T-helper 22 cell (primary cell): ENCODE data around the gene GJA5.

ENCODE experiments used
- DNase-seq: peaks from one replicate; pipeline ENCODE4 v3.0.0-alpha.2; 2020; ENCODE audit warnings: low read depth

The GJA5 gene

DNA sequence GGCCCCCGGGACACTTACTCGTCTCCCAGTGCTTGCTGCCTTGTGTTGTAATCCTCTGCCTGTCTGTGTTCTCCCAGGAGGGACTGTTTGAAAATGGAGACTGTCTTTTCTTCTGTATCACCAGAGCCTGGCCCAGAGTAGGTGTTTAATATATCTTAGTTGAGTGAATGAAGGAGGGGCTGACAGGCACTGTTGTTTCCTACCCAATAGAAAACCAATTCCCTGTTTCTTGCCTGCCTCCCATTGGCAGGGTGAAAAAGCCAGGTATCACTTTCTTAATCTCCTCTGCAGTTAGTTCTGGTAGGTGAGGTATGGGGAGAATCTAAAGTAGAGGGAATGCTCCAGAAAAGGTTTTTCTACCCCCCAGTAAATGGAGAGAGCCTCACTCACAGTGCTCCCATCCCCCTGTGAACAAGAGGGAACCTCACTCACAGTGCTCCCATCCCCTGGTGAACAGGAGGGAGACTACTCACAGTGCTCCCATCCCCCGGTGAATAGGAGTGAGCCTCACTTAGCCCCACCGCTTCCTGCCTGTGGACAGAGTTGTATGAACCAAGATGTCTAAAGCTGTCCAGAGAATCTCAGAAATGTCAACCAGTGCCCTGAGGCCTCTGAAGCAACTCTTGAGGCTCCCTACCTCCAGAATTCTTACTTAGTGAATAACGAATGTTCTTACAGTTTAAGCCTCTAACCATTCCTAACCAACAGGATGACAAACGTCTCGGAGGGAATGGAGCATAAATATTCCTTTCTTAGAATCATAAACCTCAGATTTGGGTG lies at the start of gene GJA5:
Gene GJA5, minus strand, starts transcription at position 122 of the 780 bp plus-strand sequence. CDS start 1,364 bp downstream, outside the sequence.
- no peak for DNase-seq

DNA sequence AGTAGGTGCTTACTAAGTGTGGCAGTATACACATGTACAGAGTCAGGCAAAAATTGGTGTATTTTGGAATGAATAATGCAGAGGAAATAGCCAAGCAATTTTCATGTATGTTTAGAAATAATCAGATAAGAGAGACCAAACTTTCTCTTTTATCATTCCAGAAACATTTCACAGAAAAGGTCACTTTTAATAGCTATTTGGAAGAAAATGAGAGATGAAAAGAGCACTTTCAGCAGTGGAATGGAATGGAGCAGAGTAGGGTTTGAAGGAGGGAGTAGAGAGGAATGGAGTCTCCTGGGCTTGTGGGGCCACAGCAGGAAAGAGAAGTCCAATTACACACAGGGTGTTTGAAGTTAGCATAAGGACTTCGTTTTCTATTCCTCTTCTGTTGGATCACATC lies 48.8 kb upstream of the GJA5 start:
- no peak for DNase-seq

DNA sequence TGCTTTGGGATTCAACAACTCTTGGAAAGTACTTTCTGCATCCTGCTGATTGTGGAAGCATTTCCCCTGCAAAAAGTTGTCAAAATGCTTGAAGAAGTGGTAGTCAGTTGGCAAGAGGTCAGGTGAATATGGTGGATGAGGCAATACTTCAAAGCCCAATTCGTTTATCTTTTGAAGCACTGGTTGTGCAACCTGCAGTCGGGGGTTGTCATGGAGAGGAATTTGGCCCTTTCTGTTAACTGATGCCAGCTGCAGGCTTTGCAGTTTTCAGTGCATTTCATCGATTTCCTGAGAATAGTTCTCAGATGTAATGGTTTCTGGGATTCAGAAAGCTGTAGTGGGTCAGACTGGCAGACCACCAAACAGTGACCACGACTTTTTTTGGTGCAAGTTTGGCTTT lies 47.6 kb upstream of the GJA5 start:
- DNase-seq = no peak

DNA sequence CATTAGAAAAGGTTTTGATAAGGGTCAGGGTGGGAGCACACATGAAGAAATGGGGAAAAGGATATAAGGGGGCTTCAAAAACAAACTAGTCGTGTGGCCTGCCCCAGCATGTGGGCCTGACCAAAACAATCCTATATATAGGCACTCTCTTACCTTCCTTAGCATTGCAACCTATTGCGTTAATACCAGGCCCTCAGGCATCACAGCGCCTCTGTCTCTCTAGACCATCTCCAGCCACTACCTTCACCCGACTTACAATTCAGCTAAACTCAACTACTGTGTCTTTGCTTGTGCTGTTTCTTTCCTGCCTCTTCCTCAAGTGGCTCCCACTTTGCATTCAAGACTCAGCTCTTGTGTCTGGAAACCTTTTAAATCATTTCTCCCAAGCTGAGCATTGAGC lies 47.0 kb upstream of the GJA5 start:
- DNase-seq = no peak

DNA sequence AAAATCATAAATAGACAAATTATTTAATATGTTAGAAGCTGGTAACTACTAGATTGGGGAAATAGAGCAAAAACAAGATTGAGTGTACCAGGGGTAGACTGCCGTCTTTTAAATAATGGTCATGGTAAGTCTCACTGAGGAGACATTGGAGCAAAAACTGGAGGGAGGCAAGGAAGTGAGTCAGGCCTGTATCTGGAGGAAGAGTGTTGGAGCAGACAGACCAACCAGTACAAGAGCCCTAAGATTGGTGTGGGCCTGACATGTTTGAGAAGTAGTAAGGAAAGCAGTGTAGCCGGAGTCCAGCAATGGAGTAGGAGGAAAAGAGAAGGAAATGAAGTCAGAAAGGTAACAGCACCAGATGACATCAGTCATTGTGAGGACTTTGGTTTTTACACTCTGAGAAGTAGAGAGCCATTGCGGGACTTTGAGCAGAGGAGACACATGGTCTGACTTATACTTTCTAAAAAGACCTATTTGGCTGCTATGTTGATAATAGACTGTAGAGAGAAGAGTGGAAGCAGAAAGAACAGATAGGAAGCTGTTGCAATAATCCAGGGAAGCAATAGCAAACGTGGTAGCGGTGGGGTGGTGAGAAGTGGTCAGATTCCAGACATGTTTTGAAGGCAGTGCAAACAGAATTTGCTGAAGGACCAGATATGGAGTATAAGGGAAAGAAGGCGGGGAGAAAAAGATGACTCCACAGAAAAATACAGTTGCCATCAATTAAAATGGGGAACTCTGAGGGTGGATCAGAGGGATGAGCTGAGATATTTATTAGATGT lies 44.7 kb upstream of the GJA5 start:
- DNase-seq = no peak

DNA sequence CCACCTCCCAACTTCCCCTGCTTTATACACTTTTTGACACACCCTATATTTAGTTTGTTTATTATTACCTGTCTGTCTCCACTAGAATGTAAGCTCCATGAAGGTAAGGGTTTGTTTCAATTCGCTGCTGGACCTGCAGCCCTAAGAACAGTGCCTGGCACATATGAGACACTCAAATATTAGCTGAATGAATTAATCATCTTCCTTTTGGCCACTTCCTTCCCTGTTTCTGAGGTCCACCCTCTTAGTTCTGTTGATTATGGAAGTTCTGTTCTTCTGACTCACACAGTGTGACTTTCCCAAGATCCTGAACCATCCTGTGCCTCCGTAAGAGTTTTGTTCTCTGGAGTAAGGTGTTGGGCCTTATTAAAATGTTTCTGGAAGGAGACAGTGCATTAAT lies 40.4 kb upstream of the GJA5 start:
- DNase-seq = no peak

DNA sequence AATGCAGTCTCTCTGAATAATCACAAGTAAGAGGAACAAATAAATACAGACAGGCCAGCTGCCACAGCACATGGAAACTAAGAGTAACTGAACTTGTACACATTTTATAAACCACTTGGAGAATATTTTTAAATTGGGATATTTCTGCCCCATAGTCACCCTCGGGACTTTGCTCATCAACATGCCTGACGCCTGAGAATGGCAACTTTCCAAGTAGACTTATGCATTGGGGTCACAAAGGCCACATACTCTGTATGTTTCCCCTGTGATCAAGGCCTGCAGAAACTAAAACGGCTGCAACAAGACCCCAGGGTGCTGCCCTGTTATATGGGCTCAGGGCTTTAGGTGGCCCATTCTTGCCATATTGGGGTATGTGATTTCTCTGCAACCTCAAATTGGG lies 38.3 kb upstream of the GJA5 start:
- no peak for DNase-seq

DNA sequence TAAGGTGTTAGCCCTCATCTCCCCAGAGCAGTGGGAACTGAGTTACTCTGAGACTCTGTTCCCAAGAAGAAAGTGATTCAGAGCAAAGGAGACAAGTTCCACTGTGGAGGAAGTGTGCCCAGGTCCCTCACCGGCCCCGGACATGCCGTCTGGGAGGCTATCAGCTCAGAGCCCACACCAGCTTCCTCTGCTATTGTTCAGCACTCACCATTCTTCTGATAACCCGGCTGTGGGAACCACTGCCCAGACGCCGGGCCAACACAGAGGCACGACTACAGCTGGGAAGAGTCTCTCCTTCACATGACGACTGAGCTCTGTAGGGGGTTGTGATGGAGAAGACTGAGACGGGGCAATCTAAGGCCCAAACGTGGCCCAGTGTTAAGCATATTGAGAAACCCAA lies 34.2 kb upstream of the GJA5 start:
- no peak for DNase-seq

DNA sequence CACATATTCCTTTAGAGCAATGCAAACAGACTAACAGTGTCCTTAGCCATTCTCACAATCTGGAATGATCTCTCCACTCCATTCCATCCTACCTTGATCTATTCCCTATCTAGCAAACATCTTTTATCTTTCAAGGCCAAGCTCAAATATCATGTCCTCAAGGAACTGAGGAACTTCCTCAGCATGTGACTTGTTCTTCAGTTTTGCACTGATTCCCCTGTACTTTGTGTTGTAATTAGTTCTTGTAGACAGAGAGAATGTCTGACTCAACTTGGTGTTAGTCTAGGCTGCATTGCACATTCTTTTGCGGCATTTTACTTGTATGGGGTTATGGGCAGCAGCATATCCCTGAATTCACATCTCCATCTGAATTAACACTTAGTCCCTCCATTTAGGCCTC lies 31.5 kb upstream of the GJA5 start:
- no peak for DNase-seq

DNA sequence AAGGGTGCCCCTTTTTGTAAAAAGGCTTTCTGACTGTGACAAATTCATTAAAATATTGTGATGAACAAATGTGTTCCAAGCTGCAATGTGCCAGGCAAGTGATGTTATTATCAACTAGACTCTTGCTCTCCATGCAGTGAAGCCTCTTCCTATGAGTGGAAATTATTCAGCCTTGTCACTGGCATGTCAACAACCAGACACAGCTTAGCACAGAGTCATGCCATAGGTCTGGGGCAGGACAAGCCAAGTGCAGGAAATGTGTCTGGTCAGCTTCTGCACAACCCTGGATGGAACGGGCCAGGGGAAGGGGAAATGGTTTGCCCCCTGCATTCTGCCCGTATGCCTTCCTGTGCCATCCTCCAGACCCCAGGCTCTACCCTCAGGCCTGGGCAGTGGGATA lies 27.4 kb upstream of the GJA5 start:
- no peak for DNase-seq

DNA sequence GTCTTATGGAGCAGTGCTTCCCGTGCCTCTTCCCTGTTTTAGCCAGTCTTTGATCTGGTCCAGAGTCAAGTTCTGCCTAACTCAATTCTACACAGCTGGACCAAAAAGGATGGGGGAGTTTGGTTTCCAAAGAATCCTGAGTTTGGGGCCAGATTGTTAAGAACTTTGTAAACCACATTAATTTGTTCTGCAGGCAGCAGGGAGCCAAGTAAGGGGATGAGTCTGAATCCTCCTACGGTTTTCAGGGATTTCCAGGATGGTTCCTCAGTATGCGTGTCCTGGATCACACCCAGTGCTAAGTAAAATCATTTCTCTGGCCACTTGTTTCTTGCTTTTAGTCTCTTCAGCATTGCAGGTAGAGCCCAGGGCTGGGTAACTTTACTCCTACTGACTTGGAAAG lies 26.1 kb upstream of the GJA5 start:
- no peak for DNase-seq

DNA sequence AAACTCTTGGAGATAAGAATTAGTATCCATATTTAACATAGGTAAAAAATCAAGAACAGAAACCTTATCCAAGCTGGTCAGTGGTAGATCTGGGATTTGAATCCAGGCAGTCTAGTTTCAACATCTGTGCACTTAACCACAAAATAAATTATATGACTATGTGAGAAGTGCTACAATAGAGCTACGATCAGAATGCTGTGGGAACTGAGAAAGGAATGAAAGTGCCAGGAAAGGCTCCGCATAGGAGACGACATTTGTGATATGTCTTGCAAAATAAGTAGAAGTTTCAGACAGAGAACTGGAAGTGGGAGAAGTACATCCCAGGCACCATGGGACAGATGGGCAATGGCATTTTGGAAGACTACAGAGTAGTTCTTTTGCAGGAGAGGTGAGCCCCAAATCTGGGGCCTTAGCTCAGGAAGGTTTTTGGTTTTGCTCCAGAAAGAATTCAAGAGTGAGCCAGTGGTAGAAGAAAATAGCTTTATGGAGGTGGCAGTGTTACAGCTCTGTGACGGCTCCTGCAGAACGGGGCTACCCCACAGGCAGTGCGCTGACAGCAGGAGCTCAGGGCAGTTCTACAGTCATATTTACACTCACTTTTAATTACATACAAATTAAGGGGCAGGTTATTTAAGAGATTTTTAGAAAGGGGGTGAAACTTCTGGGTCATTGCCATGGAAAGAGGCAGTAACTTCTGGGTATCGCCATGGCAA lies 25.5 kb upstream of the GJA5 start:
- no peak for DNase-seq

DNA sequence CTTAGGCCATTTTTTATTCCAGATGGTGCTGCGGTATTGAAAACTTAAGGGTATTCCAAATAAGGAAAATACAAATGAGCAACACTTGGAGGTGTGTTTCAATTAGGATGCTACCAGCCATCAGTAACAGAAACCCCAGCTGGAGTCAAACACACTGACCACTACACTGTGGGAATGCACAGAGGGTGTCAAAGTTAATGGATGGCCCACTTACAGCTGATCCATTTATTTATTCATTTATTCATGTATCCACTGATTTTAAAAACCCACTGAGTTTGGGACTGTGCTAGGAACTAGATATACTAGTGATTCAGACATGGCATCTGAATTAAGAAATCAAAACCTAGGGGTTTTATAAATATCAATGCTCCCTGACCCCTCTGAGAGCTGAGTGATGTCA lies 24.5 kb upstream of the GJA5 start:
- DNase-seq = no peak

DNA sequence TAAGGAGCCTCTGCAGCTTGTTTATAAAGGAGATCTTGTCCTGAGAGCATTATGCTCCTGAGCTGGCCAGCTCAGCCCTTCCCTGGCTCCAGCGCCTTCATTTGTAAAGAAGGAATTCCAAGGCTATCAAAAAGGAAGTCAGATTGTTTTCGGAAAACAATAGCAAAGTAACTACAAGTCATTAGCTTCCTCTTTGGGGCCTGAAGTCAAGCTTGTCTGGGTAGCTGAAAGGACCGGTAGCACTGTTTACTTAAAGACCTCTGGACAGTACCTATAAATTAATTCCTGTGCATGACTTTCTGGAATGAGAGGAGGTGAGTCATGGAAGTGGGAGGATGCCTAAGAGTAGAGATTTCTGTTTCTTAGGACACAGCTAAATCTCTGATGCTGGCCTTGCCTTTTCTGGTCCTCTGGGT lies 20.7 kb upstream of the GJA5 start:
- no peak for DNase-seq

DNA sequence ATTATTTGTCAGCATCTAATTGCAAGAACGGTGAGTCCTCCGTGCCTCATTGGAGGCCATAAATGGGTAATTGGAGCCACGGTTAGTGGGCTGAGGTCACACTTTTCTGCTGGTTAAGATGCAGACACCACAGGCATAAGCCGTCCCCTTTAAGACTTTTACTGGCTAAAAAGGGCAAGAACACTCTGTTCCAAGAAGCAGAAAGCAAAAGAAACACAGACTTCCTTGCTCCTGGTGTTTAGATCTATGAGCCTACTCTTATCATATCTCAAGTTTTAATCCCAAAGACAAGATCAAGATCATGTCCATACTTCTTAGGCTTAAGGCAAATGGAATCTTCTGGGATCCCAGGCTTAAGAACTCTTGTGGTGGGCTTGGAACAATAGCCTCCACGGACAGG lies 17.3 kb upstream of the GJA5 start:
- no peak for DNase-seq

DNA sequence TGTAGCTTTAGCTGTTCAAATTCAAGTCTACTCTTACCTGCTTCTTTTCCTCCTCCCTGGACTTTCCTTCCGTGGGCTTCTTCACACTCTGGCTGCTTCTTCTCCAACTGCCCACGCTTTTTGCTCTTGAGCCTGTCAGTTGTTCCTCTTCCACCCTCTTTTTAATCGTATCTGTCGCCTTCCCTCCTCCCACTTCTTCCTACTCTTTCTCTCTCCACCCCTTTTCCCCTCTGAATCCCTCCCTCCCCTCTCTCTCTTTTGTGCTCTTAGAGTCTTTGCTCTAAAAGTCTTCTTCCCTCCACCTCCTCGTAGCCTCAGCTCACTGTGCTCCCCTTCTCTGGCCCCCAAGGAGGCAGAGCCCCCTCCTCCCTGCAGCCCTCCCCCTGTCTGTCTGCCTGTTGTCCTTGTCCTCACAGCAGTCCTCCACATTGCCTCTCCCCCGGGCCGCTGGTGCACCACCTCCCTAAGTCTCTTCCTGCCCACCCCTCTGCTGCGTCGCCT lies 12.9 kb upstream of the GJA5 start:
- DNase-seq = no peak

DNA sequence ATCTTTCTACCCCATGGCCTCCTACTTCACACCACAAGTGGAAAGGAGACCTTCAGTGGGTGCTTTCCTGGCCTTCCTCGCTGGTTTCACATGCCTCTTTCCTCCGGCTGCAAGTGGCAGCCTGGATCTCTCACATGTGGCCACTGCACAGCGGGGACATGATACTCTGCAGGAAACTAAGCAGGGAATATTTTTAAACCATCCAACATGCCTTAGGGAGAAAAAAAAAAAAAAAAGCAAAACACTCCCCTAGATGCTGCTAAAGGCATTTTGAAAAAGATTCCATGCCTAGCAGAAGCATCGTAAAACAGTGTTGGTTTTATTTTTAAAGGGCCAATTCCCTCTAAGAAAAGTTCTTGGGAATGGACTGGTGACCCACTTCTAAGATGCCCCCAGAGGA lies 12.2 kb upstream of the GJA5 start:
- DNase-seq = no peak

DNA sequence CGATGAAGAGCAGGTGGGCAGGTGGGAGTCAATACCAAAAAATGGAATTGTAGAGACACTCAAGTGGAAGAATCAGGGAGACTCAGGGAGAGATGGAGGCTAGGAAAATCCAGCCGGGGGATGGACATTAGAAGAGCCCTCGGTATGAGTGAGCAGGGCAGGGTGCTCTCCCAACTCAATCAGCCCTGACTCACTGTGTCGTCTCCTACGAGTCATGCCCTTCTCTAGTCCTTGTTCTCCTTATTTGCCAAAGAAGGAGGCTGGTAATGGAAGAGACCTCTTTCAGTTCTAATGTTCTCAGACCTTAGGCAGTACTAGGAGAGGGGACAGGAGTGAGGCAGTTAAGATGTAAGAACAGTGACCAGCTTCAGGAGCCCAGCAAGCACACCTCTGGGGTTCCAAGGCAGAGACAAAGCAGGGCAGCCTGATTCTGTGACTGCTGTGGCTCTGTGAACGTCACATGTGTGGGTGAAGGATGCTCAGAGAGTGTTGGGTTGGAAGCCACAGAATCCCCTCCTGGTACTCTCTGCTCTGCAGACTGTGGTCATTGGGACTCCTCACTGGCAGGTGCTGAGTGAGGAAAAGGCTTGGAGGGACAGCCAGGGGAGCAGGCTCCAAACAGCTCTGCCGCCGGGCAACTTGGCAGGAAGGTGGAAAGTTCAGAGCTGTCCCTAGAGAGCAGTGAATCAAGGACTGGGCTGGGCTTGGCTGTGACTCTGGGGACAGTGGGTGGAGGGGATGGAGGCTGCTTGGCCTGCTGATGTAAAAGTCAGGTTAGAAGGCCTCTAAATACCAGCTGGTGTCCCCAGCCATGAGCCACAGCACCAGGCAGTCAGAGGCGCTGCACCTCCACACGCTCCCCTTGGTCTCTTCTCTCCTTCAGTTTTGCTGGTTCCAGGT lies 11.1 kb upstream of the GJA5 start:
- no peak for DNase-seq

DNA sequence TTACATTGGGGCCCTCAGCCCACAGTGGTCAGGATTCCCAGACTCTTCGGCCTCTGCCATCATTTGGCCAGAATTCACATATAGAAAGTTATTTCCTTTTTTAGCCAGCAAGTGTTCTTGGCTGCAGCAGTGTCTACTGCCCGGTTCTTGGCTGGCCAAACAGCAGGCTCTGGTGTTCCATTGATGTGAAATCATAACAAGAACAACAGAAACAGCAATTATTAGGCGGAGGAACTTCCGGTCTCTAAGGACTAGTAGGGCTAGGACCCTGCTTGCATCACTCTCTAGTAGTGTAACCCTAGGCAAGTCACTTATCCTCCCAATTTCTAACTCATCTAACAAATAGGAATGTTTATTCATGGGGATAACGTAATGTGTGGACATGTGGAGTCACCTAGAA lies 8.7 kb upstream of the GJA5 start:
- no peak for DNase-seq

DNA sequence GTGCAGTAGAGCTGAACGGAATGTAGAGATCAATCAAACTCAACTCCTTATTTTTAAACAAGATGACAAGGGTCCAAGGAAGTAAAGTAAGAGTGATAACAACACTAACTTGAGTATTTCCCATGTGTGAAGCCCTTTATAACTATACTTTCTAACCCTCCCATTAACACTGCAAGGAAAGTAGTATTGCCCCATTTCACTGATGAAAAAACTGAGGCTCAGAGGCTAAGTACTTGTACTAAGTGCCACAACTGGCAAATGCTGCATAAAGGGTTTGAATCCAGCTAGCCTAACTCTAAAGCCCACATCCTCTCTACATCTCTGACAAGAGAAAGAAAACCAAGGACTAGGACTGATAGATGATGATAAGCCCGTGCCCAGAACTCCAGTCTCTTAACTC lies 8.2 kb upstream of the GJA5 start:
- no peak for DNase-seq

DNA sequence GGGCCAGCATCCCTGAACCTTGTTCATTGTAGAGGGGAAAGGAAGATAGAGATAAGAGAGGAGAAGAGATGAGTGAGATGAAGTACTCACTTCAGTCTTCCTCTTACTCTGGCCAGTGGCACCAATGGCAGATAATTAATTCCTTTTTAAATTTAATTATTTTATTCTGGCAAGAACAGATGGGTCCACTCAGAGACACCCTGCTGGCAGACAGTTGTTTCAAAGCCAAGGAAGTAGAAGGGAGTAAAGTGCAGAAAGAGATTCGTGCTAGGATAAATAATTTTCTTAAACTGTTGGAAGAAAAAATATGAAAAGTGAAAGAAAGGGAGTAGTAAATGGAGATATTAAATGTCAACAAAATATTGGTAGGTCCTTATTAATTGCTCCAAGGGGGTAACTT lies 7.7 kb upstream of the GJA5 start:
- DNase-seq = no peak
